Measurements from ENCODE around the gene CLHC1.
"Not testable (repeated sequence)": the region's sequence is repeated elsewhere in the genome, so short reads cannot be mapped to it uniquely, and the experiment has no call there.

- not testable (repeated sequence) for TF ChIP-seq POLR2AphosphoS5 (IDR thresholded peaks at IDR 0.05); POLR2A (IDR thresholded peaks at IDR 0.05); EP300 (IDR thresholded peaks at IDR 0.05; ENCODE audit: low read depth); CTCF (IDR thresholded peaks at IDR 0.05)
Observed at GRCh38 chr2:55186837-55187236, 45.3 kb downstream of the CLHC1 start.
